ENCODE data around the gene CCP110.
A peak's percentile ranks its signal among the peaks of the same experiment; 100 is the strongest.

The CCP110 gene

GRCh38 chr16:19523559-19524355 lies at the start of gene CCP110:
Gene CCP110 (plus strand): TSS chr16:19523942. CDS start chr16:19527882, 3,940 bp downstream.
- TF ChIP-seq, protein P1, sequence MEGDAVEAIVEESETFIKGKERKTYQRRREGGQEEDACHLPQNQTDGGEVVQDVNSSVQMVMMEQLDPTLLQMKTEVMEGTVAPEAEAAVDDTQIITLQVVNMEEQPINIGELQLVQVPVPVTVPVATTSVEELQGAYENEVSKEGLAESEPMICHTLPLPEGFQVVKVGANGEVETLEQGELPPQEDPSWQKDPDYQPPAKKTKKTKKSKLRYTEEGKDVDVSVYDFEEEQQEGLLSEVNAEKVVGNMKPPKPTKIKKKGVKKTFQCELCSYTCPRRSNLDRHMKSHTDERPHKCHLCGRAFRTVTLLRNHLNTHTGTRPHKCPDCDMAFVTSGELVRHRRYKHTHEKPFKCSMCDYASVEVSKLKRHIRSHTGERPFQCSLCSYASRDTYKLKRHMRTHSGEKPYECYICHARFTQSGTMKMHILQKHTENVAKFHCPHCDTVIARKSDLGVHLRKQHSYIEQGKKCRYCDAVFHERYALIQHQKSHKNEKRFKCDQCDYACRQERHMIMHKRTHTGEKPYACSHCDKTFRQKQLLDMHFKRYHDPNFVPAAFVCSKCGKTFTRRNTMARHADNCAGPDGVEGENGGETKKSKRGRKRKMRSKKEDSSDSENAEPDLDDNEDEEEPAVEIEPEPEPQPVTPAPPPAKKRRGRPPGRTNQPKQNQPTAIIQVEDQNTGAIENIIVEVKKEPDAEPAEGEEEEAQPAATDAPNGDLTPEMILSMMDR (conservative IDR thresholded peaks at IDR 0.05), result no peak
- H3K27ac ChIP-seq, result peak within 1 kb of the TSS; percentile 80

DNA sequence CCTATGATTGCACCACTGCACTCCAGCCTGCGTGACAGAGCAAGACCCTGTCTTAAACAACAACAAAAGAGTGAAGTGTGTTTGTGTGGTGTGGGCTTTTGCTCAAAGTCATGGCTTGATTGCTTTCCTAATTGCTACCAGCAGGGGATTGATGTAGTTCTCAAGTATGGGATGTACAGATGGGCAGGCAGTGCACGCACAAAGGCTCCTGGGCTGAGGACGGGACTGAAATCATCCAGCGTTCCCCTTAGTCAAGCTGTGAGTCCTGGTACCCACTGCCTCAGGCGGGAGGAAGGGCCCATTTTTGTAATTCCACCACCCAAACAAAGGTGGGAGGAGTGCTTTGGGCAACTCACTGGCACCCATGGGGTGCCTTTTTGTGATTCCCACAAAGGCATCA lies 49.1 kb upstream of the CCP110 start:
- H3K27ac ChIP-seq, result no peak overlapping the region
- TF ChIP-seq, protein P1 (conservative IDR thresholded peaks at IDR 0.05), result no peak

DNA sequence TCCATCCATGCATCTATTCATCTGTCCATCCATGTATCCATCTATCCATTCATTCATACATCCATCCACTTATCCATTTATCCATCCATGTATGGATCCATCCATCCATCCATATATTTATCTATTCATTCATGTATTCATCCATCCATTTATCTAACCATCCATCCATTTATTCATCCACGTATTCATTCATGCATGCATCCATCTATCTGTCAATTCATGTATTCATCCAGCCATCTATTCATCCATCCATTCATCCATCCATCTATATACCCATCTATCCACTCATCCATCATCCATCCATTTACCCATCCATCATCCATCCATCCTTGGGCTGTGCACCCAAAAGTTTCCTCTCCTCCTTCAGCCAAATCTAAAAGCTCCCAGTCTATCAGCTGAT lies 45.2 kb upstream of the CCP110 start:
- TF ChIP-seq, protein P1 (conservative IDR thresholded peaks at IDR 0.05), result no peak
- H3K27ac ChIP-seq, result no peak overlapping the region

DNA sequence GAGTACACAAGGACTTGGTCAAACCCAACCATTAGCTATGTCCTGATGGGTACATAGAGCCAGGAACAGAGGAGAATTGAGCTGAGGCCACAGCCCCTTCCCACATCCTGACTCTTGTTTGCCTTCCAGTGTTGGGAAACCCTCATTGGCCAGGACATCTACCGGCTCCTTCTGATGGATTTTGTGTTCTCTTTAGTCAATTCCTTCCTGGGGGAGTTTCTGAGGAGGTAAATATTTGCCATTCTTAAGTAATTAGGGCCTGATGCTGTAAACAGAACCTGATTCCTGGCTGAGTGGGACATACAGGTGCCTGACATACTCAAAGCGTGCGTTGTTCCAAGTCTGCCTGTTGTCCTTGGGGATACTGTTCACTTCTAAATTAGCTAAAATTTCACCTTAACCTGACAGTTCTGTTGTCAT lies 44.4 kb upstream of the CCP110 start:
- TF ChIP-seq, protein P1 (conservative IDR thresholded peaks at IDR 0.05), result no peak

GRCh38 chr16:19481296-19481695 lies 42.4 kb upstream of the CCP110 start:
- TF ChIP-seq, protein P1 (conservative IDR thresholded peaks at IDR 0.05), result no peak
- no peak overlapping the region for H3K27ac ChIP-seq

More for the DNA sequence above, 44.4 kb upstream of the CCP110 start:
- no peak overlapping the region for H3K27ac ChIP-seq

GRCh38 chr16:19481769-19482168 lies 42.0 kb upstream of the CCP110 start:
- H3K27ac ChIP-seq, result no peak overlapping the region
- TF ChIP-seq, protein P1 (conservative IDR thresholded peaks at IDR 0.05), result no peak

DNA sequence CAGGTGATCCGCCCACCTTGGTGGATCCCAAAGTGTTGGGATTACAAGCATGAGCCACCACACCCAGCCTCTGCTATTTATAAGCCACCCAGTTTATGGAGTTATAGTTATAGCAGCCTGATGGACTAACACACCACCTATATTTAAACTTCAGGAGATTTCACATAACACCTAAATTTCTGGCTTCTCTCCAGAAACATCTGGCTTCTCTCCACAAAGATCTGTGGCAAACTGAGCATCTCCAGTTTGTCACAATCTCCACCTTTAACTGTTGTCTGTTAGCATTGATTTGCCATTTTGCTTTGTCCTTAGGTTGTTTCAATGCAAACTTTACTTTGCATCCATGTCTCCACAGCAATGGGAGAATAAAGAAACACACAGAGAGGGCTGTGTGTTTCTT lies 41.5 kb upstream of the CCP110 start:
- H3K27ac ChIP-seq, result no peak overlapping the region
- TF ChIP-seq, protein P1 (conservative IDR thresholded peaks at IDR 0.05), result no peak
